NCI-H1105 (cell line): ENCODE measurements around the gene METRN.

Source experiments
- DNase-seq: peaks from one replicate; lab custom pipeline; 2025; lab: John Stamatoyannopoulos, UW

METRN gene

DNA sequence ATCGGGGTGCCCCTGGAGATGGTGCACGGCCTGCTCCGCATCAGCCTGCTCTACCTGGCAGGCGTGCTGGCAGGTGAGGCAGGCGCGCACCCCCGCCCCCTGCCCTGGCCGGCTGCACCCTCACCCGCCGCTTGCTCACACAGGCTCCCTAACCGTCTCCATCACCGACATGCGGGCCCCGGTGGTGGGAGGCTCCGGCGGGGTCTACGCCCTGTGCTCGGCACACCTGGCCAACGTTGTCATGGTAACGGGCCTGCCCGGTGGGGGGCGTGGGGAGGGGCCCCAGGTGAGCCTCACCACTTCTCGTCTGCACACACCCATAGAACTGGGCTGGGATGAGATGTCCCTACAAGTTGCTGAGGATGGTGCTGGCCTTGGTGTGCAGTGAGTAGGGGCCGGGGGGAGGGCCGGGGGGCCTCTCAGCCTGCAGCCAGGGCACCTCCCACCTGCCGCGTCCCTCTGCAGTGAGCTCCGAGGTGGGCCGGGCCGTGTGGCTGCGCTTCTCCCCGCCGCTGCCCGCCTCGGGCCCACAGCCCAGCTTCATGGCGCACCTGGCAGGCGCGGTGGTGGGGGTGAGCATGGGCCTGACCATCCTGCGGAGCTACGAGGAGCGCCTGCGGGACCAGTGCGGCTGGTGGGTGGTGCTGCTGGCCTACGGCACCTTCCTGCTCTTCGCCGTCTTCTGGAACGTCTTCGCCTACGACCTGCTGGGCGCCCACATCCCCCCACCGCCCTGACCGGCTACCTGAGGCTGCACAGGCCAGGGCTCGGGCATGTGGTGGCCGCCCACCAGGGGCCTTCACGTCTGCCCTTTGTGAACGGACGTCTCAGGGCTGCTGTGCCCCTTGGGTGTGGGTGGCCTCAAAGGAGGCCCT is 37.4 kb upstream of the METRN start:
- peak; percentile 70 for DNase-seq

- DNase-seq, result no peak
Observed at GRCh38 chr16:678209-678857, 36.6 kb upstream of the METRN start.

DNA sequence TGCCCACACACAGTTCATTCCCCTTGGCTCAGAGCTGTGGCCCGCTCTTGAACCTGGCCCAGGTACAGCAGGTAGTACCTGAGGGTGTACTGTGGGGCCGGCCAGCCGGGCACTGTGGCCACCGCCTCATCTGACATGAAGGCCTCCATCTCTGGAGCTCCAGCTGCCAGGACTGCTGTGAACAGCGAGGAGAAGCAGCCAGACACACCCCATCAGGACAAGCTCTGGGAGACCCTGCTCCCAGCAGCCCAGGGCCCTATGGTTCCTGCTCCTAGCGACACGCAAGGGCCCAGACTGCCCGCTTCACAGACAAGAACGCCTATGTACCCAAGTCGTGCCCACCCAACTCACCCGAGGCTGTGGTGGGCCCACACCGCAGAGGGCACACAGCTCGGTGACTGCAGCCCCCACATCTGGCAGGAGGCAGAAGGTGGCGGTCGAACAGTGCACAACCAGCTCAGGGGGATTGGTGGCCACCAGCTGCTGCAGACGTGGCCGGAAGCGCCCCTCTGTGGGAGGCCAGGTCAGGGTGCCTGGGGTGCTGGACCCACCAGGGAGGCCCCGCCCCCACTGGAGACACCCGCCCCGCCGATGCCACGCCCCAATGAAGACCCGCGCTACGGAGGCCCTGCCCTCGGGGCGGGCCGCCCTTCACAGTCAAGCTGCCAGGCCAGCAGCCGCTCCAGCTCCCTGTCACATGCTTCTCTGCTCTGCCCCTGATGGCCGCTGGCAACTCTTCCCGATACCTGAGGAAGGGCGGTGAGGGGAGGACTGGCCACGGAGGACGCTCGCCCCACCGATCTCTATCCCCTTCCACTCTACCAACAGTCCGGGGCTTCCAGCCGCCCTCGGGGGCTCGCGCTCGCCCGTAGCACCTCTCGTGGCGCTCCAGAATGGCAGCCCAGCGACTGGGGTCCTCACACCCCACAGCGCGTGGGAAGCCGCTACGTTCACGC is 35.8 kb upstream of the METRN start:
- DNase-seq, result no peak

DNA sequence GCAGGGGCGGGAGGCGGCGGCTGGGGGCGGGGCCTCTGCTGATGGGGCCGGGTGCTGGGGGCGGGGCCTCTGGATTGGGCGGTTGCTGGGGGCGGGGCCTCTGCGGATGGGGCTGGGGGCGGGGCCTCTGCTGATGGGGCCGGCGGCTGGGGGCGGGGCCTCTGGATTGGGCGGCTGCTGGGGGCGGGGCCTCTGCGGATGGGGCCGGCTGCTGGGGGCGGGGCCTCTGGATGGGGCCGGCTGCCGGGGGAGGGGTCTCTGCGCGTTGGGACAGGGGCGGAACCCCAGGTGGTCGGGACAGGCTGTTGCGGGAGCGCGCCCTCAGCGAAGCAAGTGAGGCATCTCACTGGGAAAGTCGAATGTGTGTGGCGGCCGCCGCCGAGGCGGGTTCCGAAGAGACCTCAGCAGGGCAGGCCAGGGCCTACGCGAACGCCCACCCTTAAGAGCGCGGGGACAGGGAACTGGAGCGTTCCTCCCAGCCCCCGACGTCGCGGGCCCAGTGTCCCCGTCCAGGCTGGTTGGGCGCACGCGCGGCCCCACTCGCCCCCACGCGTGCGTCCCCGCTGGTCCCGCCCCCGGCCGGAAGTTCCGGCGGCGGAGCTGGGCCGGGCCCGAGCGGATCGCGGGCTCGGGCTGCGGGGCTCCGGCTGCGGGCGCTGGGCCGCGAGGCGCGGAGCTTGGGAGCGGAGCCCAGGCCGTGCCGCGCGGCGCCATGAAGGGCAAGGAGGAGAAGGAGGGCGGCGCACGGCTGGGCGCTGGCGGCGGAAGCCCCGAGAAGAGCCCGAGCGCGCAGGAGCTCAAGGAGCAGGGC is 34.9 kb upstream of the METRN start, which contains the start of gene STUB1:
Gene STUB1 (plus strand): TSS at position 597 of the 811 bp plus-strand sequence. CDS start 116 bp downstream, at position 713.
- peak; percentile 44 for DNase-seq

GRCh38 chr16:680625-680945 is 34.3 kb upstream of the METRN start:
- DNase-seq, result no peak

GRCh38 chr16:680967-681745 is 33.8 kb upstream of the METRN start:
- DNase-seq, result no peak

DNA sequence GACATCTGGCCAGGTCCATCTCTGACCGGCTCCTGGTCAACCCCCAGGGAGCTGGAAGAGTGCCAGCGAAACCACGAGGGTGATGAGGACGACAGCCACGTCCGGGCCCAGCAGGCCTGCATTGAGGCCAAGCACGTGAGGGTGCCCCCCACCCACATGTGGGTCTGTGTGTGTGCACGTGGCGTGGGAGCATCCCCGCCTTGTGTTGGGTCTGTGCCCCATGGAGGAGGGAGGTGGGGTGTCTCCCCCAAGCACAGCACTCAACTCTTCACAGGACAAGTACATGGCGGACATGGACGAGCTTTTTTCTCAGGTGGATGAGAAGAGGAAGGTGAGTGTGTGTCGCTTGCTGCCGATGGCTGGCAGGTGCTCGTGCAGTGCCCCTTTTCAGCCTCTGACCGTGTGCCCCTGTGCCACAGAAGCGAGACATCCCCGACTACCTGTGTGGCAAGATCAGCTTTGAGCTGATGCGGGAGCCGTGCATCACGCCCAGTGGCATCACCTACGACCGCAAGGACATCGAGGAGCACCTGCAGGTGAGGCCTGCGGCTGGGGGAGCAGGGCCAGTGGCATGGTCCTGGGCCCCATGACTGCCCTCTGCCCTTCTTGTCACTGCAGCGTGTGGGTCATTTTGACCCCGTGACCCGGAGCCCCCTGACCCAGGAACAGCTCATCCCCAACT is 33.0 kb upstream of the METRN start:
- DNase-seq, result no peak

DNA sequence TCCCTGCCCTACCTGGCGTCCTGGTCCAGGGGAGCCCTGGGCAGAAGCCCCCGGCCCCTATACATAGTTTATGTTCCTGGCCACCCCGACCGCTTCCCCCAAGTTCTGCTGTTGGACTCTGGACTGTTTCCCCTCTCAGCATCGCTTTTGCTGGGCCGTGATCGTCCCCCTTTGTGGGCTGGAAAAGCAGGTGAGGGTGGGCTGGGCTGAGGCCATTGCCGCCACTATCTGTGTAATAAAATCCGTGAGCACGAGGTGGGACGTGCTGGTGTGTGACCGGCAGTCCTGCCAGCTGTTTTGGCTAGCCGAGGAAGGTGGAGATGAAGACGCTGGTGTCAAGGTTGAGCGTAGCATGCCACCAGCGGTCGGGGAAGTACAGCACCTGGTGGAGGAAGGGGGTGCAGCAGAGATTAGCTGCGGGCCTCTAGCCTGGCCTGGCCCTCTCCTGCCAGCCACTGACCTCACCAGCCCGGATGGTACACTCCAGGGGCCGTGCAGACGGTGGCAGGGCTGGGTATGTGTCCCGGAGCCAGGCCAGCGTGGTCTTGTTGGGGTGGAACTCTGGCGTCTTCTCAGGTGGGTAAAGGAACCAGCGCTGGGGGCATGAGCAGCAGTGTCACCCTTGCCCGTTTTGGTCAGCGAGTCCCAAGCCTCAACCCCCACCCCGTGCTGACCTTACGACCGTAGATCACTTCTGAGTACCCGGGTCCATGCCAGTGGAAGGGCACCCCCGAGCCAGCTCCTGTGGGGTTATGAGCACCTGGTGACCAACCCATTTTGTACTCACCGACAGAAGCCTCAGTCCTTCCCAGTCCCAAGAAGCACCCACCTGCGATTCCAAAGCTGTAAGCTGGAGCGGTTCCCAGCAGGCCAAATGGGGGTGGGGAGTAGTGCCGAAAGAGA is 32.2 kb upstream of the METRN start:
- no peak for DNase-seq

DNA sequence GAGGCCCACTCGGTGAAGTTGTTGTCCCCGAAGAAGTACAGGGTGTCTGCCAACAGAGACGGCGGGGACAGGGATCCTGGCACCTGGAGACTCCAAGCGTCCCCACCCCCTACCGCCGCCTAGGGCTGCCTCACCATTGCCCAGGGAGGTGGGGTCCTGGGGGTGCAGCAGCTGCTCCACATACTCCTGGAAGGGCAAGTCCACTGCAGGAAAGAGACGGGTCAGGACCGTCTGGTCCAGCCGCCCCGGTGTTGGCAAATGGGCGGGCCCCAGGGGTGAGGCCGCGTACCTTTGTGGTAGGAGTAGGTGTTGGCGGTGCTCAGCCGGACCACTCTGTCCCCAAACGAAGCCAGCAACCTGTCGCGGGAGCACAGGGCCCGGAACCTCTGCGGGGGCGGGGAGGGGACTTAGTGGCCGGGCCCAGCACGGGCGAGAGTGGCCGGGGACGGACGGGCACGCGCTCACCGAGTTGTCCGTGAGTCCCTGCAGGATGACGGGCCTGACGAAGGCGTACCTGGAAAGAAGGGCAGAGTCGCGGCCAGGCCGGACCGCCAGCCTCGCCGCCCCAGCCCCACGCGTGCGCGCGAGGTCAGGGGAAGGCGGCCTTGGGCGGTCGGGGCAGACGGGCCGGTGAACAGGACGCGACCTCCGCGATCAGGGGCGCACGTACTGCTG is 31.4 kb upstream of the METRN start:
- no peak for DNase-seq

DNA sequence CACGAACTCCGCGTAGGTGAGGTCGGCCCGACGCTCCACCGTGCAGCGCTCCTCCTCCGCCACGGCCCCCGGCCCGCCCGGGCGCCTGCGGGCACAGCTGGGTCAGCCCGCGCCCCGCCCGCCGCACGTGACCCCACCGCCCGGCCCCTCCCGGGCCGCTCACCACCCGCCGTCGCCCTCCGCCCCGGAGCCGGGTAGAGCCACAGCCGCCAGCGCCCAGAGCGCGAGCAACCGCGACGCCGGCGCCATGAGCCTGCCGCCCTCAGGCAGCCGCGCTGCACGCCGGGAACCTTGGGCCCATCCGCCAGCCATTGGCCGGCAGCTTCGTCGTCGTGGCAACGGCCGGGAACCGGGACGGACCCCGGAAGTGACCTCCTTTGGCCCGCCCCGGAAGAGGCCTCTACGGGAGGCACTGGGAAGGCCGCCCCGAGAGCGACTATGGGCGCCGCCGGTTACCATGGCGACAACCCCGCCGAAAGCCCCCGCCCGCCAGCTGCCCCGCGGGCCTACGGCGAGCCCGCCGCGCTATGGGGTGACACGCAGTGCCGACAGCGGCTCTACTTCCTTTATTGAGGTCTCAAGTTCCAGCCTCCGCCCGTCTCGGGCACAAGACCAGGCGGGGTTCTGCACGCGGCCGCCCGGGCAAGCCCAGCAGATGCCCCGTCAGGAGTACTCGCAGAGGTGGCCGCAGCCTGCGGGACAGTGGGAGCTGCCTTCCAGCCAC is 30.7 kb upstream of the METRN start, which contains the start of gene JMJD8:
Gene JMJD8 (minus strand): TSS at position 264 of the 724 bp plus-strand sequence. CDS start 15 bp downstream, at position 249.
- peak; percentile 86 for DNase-seq

GRCh38 chr16:684961-685696 is 29.8 kb upstream of the METRN start:
- DNase-seq, result peak; percentile 43

DNA sequence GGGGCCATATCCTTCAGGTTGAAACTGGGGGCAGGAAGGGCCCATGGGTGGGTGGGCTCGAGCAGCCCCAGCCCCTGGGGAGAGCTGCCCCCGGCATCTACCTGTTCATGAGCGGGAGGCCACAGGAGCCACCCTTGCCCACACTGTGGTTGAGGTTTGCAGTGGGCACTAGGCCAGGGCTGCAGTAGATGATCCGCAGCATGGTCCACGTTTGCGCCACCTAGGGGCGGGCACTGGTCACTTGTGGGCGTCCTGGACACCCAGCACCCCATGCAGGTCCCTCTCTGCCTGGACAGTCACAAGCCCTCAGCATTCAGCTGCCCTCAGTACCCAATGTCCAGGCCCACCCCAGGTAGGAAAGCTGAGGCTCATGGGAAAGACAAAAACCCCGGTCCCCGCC is 29.0 kb upstream of the METRN start:
- no peak for DNase-seq

- DNase-seq, result no peak
Observed at GRCh38 chr16:686459-687260, 28.3 kb upstream of the METRN start.

GRCh38 chr16:687499-687898 is 27.4 kb upstream of the METRN start:
- DNase-seq, result no peak

DNA sequence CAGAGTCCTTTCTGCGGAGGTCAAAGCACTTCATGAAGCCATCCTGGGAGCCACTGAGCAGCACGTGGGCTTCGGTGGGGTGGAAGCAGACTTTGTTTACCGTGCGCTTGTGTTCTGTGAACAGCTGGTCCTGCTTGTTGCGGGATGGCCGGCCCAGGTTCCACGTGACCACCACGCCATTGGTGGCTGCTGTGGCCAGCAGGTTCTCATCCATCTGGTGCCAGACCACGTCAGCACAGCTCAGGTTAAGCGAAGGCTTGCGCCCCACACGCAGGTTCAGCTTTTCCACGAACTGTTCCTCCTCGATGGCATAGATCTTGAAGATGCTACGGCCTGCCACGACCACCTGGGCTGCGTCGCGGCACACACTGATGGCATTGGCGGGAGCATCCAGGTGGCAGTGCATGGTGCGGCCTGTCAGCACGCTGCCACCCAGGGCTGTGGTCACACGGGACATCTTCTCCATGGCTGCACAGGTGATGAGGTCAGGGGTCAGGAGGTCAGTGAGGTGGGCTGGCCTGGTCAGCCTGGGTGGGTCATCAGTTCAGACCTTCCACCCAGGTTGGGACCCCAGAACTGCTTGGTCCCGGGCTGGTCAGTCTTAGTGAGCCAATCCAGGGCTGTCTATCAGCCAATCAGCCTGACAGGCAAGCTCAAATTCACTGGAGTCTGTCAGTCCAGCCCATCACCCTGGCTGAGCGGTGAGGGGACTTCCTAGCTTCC is 25.6 kb upstream of the METRN start:
- DNase-seq, result no peak
